ENCODE measurements around the gene SRGAP1. TPM values are rescaled to one million over a fixed set of nuclear protein-coding genes. Genes with fewer than 3 reads are reported as not detected.

SRGAP1 gene
- total and polyA plus RNA-seq, 2 donors from 2014 or later = 1.8 to 13.5 TPM

DNA sequence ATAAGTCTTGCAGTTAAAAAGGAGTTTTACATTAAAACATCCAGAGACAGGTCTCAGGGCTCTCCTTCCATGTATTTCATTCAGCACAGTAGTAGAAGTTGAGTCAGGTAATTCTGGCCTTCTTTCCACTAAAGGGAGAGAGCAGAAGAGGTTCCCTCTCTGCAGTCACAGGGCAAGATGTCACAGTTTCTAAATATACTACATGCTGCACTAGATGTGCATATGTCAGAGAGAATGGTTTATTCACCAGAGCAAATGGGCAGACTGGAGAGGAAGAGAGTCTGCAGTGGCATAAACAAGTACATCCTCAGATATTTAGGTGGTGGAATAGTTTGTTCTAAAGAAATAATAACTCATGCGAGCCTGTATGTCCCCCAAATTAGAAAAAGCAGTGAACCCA lies 245.5 kb downstream of the SRGAP1 start:
- no peaks in the 10 kb centered on the region for H3K9me3 ChIP-seq (ENCODE audit: control insufficient read depth in 2 of 3, insufficient read depth in 1 of 3, low read length in 3 of 3)
- no peak overlapping the region for H3K9ac ChIP-seq (ENCODE audit: low read length in 3 of 3)
- H3K27ac ChIP-seq (ENCODE audit: low read depth in 2 of 2, low read length in 2 of 2) = no peak overlapping the region
- TF ChIP-seq, protein P1, sequence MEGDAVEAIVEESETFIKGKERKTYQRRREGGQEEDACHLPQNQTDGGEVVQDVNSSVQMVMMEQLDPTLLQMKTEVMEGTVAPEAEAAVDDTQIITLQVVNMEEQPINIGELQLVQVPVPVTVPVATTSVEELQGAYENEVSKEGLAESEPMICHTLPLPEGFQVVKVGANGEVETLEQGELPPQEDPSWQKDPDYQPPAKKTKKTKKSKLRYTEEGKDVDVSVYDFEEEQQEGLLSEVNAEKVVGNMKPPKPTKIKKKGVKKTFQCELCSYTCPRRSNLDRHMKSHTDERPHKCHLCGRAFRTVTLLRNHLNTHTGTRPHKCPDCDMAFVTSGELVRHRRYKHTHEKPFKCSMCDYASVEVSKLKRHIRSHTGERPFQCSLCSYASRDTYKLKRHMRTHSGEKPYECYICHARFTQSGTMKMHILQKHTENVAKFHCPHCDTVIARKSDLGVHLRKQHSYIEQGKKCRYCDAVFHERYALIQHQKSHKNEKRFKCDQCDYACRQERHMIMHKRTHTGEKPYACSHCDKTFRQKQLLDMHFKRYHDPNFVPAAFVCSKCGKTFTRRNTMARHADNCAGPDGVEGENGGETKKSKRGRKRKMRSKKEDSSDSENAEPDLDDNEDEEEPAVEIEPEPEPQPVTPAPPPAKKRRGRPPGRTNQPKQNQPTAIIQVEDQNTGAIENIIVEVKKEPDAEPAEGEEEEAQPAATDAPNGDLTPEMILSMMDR (IDR thresholded peaks at IDR 0.05; ENCODE audit: borderline replicate concordance, extremely low read depth, insufficient read depth) = no peak
- DNase-seq (no peak), FAIRE-seq (no peak)
- H3K36me3 ChIP-seq (ENCODE audit: control insufficient read depth in 2 of 3, insufficient read depth in 3 of 3, low read length in 3 of 3) = no peaks in the 10 kb centered on the region
- intact Hi-C loops (cut with DNase I) = no loop called here
- H3K27me3 ChIP-seq (ENCODE audit: control insufficient read depth, insufficient read depth, low read length) = no peaks in the 10 kb centered on the region
- H3K4me3 ChIP-seq (ENCODE audit: low read length in 3 of 3) = no peak overlapping the region
- H3K4me1 ChIP-seq (ENCODE audit: control insufficient read depth in 2 of 3, insufficient read depth in 2 of 3, low read depth in 1 of 3, low read length in 3 of 3) = peaks cover 0 to 8% (median 3%) of the 10 kb centered on the region in 3 donors

DNA sequence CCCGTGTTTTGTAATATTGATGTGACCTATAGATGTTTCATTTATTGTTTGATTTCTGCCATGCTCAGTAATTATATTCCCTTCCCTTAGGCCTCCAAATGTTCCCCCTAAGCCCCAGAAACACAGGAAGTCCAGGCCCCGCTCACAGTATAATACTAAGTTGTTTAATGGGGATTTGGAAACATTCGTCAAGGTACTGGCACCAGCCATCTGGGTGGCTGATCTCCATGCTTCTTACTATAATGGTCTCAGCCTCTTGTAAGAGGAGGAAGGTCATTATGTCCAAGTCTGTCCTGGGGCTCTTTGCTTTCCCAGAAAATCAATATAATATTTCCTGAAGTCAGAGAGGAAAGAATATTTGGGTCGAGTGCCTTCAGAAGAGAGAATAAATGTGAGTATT lies 246.7 kb downstream of the SRGAP1 start:
- DNase-seq = no peak
- no peaks in the 10 kb centered on the region for H3K27me3 ChIP-seq (ENCODE audit: control insufficient read depth, insufficient read depth, low read length)
- peaks cover 0 to 8% (median 3%) of the 10 kb centered on the region in 3 donors for H3K4me1 ChIP-seq (ENCODE audit: control insufficient read depth in 2 of 3, insufficient read depth in 2 of 3, low read depth in 1 of 3, low read length in 3 of 3)
- no peak overlapping the region for H3K9ac ChIP-seq (ENCODE audit: low read length in 3 of 3)
- H3K36me3 ChIP-seq (ENCODE audit: control insufficient read depth in 2 of 3, insufficient read depth in 3 of 3, low read length in 3 of 3) = no peaks in the 10 kb centered on the region
- no peak overlapping the region for H3K4me3 ChIP-seq (ENCODE audit: low read length in 3 of 3)
- FAIRE-seq = no peak
- TF ChIP-seq, protein P1 (IDR thresholded peaks at IDR 0.05; ENCODE audit: borderline replicate concordance, extremely low read depth, insufficient read depth) = no peak
- no peaks in the 10 kb centered on the region for H3K9me3 ChIP-seq (ENCODE audit: control insufficient read depth in 2 of 3, insufficient read depth in 1 of 3, low read length in 3 of 3)
- no peak overlapping the region for H3K27ac ChIP-seq (ENCODE audit: low read depth in 2 of 2, low read length in 2 of 2)
- intact Hi-C loops (cut with DNase I) = no loop called here

DNA sequence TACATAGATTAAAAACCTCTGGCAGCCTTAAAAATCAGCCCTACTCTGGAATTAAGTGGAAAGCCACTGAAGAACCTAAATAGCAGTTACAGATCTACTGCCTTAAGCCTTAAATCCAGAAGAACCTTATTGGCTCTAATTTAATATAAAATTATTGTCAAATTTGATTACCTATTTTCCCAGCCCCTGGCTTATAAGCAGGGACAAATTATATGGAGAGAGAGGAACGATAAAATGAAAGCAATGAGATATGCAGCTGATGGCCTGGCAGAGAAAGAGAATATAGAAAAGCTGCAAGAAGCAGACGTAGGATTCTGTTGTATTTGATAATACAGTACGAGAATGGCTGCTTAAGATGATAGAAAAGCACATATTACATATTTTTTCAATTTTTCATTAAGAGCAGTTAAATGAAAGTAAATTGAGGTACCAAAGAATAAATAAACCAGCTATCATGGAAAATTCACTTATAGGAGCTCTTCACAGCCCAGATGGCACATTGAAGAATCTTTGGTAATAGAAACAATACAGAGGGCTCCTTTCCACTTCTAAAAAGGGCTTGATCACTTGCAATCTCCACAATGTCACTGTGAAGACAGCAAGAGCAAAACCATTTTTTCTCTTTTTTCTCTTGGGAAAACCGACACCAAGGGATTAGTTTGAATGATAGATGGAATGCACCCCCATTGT lies 248.2 kb downstream of the SRGAP1 start:
- H3K4me1 ChIP-seq (ENCODE audit: control insufficient read depth in 2 of 3, insufficient read depth in 2 of 3, low read depth in 1 of 3, low read length in 3 of 3) = peaks cover 0 to 8% (median 3%) of the 10 kb centered on the region in 3 donors
- no peak for DNase-seq
- no peak overlapping the region for H3K4me3 ChIP-seq (ENCODE audit: low read length in 3 of 3)
- H3K27me3 ChIP-seq (ENCODE audit: control insufficient read depth, insufficient read depth, low read length) = no peaks in the 10 kb centered on the region
- intact Hi-C loops (cut with DNase I) = no loop called here
- no peak overlapping the region for H3K27ac ChIP-seq (ENCODE audit: low read depth in 2 of 2, low read length in 2 of 2)
- H3K9ac ChIP-seq (ENCODE audit: low read length in 3 of 3) = no peak overlapping the region
- no peak for FAIRE-seq
- TF ChIP-seq, protein P1 (IDR thresholded peaks at IDR 0.05; ENCODE audit: borderline replicate concordance, extremely low read depth, insufficient read depth) = no peak
- no peaks in the 10 kb centered on the region for H3K36me3 ChIP-seq (ENCODE audit: control insufficient read depth in 2 of 3, insufficient read depth in 3 of 3, low read length in 3 of 3)
- H3K9me3 ChIP-seq (ENCODE audit: control insufficient read depth in 2 of 3, insufficient read depth in 1 of 3, low read length in 3 of 3) = no peaks in the 10 kb centered on the region

Data from kidney (tissue), 14 donors.